Right cardiac atrium (tissue), 5 donors: ENCODE data around the gene FLVCR2. TPM values are rescaled to one million over a fixed set of nuclear protein-coding genes. Genes with fewer than 3 reads are reported as not detected.

Experiments used
- ATAC-seq, 2 donors: fragments of 200-7000 bp; cut with Tn5 transposase; one replicate each; pipeline versions ENCODE4 v1.8.0 to v1.9.1; 2020; ENCODE audit warnings: moderate library complexity in 2 of 2, mild to moderate bottlenecking in 1 of 2
- DNase-seq, 3 donors: peaks; one replicate each; pipeline ENCODE4 v3.0.0-alpha.2; 2020
- H3K27ac ChIP-seq: one replicate; pipeline ENCODE4 v1.5.1; 2013; ENCODE audit warnings: mild to moderate bottlenecking, low read length, control low read depth, moderate library complexity
- H3K27me3 ChIP-seq: one replicate; pipeline ENCODE4 v1.6.1; 2013; ENCODE audit not compliant: control insufficient read depth, insufficient read depth
- H3K4me1 ChIP-seq: one replicate; pipeline ENCODE4 v1.6.1; 2013; ENCODE audit warnings: low read length; ENCODE audit not compliant: control insufficient read depth, insufficient read depth
- H3K4me3 ChIP-seq: one replicate; pipeline ENCODE4 v1.5.1; 2013; ENCODE audit warnings: low read length, control low read depth
- H3K9me3 ChIP-seq: one replicate; pipeline ENCODE4 v1.6.1; 2013; ENCODE audit warnings: low read length; ENCODE audit not compliant: control insufficient read depth
- WGBS: extraction: QIAGEN DNeasy Blood & Tissue Kit; methylation state at CpG from one replicate; pipeline ENCODE4 v1.1.7; 2013; 5-methylcytosine and 5-hydroxymethylcytosine counted together
- intact Hi-C, 4 donors: fragments of 100-400 bp; cut with DNase I; formaldehyde crosslinking; loops; one replicate each; pipeline versions ENCODE4 v1.11.0 to v1.14.0; 2022 to 2023
- long read RNA-seq, 4 donors: library from polyadenylated mRNA; unstranded; transcript quantifications; one replicate each; pipeline ENCODE4 v2.0.0, GENCODE V29; 2020 to 2021
- polyA plus RNA-seq: library from polyadenylated mRNA; stranded (reverse); fragments of 200-250 nt; gene quantifications from one replicate; pipeline ENCODE4 v1.2.3, GENCODE V29; 2013
- total RNA-seq, 4 donors: library from RNA; stranded (reverse); fragmentation: NEBNext Ultra II Directional; extraction: Animal tissue kit (Norgen Biotek cat#: 25700); gene quantifications; one replicate each; pipeline ENCODE4 v1.2.1, GENCODE V29; 2021
- donor health status: healthy with polysubstance abuse.
- donor health status: DM: no; HTN: yes; CAD: no.
- donor health status: DM: no; HTN: no; CAD: no.
- donor health status: DM: no; HTN: yes; CAD: no; lungs with severe emphysema.
- donor health status: DM: yes; HTN: yes; CAD: no.

FLVCR2 gene, protein sequence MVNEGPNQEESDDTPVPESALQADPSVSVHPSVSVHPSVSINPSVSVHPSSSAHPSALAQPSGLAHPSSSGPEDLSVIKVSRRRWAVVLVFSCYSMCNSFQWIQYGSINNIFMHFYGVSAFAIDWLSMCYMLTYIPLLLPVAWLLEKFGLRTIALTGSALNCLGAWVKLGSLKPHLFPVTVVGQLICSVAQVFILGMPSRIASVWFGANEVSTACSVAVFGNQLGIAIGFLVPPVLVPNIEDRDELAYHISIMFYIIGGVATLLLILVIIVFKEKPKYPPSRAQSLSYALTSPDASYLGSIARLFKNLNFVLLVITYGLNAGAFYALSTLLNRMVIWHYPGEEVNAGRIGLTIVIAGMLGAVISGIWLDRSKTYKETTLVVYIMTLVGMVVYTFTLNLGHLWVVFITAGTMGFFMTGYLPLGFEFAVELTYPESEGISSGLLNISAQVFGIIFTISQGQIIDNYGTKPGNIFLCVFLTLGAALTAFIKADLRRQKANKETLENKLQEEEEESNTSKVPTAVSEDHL
- 1 to 10 TPM; 4.1 to 8.1 (median 6.3) TPM for total RNA-seq
- 1.3 TPM for polyA plus RNA-seq
- long read RNA-seq, donor 1, partial matches to known transcripts: 0 of 6 reads
- long read RNA-seq, donor 1, other reads (novel, unspliced or antisense): 2 of 6 reads
- long read RNA-seq, donor 2, partial matches to known transcripts: 1 of 3 reads
- long read RNA-seq, donor 2, other reads (novel, unspliced or antisense): 0 of 3 reads
- long read RNA-seq, donor 3, partial matches to known transcripts: 3 of 12 reads
- long read RNA-seq, donor 3, other reads (novel, unspliced or antisense): 5 of 12 reads
- long read RNA-seq, donor 4, partial matches to known transcripts: 0 of 2 reads
- long read RNA-seq, donor 4, other reads (novel, unspliced or antisense): 1 of 2 reads

DNA sequence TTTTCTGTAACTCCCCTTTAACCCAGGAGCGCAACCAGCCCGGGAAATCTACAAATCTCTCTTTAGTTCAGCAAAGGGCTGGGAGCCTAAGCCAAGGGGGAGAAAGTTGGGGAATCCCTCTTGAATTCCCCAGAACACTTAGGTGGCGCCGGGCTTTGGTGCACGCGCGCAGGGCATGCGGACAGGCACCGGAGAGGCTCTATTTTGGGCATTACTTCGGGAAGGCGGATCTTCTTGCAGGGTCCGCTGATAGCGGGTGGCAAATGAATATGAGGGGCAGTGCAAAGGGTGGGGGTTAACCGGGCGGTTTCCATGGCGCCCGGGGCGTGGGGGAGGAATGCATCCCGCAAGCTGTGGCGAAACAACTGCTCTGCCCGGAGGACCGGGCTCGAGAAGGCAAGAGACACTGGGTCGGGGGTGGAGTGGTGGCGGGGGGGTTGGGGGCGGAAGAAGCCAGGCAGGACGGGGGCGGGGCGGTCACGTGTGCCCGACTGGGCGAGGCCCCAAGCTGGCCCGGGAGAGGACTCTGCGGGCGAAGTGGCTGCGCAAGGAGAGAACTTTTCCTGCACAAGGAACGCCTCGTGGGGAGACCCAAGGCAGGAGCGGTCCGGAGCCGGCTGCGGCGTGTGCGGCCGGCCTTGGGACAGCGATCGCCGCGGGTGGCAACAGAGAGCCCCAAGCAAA is at the start of gene FLVCR2:
Gene FLVCR2 (plus strand): TSS at position 519 of the 684 bp plus-strand sequence. CDS start 353 bp downstream, outside the sequence.
- Histone ChIP-seq H3K4me3 (peak within 1 kb of the TSS; percentile 53), H3K27ac (peak within 1 kb of the TSS; percentile 82), H3K4me1 (peaks cover 5% of the 10 kb centered on the region), H3K9me3 (no peaks in the 10 kb centered on the region), H3K27me3 (no peaks in the 10 kb centered on the region)
- DNase-seq (peak; percentile 87 to 95 (median 94)), ATAC-seq (peak; percentile 90 to 91)
- intact Hi-C loops: loop anchor here in 3 of 4 donors (2.0 kb wide), 2 partner anchors 73 to 77 kb away; no protein-coding TSS in a partner anchor
- WGBS: under 1% methylated on average over 49 of the region's 49 CpGs

DNA sequence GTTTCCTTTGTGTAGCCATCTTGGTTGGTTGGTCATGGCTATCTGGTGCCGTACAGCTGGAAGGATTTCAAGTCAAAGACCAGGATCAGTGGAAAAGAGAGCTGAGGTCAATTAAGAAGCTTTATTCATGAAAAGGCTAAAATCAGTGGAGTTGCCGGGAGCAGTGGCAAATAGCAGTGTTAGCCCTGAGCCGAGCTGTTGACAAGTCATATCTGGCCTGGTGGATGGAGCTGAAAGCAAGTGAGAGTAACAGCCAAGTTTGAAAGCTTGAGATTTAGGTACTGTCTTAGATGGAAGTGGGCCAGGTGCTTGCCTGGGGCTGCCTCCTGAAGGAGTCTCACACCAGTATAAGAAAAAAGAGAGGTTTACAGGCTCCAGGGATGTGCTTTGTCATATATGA is 47.2 kb upstream of the FLVCR2 start:
- intact Hi-C loops: no loop called here

DNA sequence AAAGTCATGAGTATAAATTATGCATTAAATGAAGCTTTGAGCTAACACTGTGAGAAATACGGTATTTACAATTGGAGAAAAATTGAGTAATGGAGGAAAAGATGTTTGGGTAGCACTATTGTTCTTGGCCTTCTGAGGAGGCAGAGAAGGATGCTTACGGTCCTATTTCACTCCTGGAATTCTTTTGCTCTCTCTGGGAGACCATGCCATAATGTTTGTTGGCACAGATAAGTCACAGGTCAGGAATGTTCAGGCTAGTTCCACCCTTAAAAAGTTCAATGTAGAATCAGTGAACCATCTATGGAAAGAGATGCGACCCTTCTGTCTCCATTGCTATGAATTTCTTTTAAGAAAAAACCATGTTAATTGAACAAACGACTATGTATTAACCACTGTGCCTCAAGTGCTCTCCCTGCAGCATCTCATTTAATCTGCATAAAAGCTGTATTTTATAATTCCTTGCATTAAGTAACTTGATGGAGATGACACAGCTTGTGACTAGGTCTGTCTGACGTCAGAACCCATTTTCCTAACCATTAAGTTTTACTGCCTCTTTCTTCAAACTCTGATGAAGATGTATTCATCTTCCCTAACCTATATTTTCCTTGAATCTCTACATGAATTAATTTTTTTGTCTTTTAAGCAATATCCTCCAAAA is 46.6 kb upstream of the FLVCR2 start:
- H3K27me3 ChIP-seq: no peaks in the 10 kb centered on the region
- H3K27ac ChIP-seq: no peak overlapping the region
- intact Hi-C loops: no loop called here
- no peaks in the 10 kb centered on the region for H3K9me3 ChIP-seq
- peaks cover 1% of the 10 kb centered on the region for H3K4me1 ChIP-seq
- ATAC-seq: no peak
- DNase-seq: no peak
- H3K4me3 ChIP-seq: no peak overlapping the region
- 54% methylated on average over 5 of the region's 5 CpGs for WGBS

More for the DNA sequence above, 47.2 kb upstream of the FLVCR2 start:
- 46% methylated on average over 3 of the region's 3 CpGs for WGBS
- Histone ChIP-seq H3K9me3 (no peaks in the 10 kb centered on the region), H3K4me1 (peaks cover 1% of the 10 kb centered on the region), H3K27ac (no peak overlapping the region), H3K4me3 (no peak overlapping the region), H3K27me3 (no peaks in the 10 kb centered on the region)
- DNase-seq (no peak), ATAC-seq (peak in 1 of 2 donors; percentile 46)

DNA sequence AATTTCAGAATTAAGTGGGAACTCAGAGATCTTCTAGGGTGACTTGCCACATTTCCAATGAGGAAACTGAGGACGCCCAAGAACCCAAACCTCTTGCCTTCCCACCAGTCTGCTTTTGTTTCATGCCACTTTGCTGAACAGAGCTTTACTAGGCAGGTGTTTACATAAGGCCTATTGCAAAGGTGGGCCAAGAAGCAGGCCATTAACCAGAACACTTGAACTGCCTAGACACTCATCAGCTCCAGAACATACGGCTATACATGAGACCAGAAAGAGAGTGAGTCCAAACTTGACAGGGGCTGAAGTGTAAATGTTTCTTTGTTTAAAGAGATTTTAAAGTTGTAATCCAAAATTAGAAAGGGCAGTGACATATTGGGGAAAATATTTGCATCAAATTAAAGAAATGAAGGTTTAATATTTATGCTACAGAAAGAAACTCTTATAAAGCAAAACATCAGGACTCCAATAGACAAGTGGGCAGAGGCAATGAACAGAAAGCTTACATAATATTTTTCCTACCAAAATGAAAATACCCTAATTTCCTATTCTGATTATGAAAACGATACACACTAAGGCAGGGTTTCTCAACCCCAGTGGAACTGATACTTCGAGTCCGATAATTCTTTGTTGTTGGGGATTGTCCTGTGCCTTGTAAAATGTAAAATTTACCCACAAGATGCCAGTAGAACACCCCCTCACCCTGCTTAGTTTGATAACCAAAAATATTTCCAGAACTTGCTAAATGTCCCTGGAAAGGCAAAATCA is 44.4 kb upstream of the FLVCR2 start:
- Histone ChIP-seq H3K4me1 (peaks cover 1% of the 10 kb centered on the region), H3K4me3 (no peak overlapping the region), H3K27ac (no peak overlapping the region), H3K27me3 (no peaks in the 10 kb centered on the region), H3K9me3 (no peaks in the 10 kb centered on the region)
- intact Hi-C loops: no loop called here
- ATAC-seq (no peak), DNase-seq (no peak)
- WGBS: 71% methylated on average over 5 of the region's 5 CpGs

DNA sequence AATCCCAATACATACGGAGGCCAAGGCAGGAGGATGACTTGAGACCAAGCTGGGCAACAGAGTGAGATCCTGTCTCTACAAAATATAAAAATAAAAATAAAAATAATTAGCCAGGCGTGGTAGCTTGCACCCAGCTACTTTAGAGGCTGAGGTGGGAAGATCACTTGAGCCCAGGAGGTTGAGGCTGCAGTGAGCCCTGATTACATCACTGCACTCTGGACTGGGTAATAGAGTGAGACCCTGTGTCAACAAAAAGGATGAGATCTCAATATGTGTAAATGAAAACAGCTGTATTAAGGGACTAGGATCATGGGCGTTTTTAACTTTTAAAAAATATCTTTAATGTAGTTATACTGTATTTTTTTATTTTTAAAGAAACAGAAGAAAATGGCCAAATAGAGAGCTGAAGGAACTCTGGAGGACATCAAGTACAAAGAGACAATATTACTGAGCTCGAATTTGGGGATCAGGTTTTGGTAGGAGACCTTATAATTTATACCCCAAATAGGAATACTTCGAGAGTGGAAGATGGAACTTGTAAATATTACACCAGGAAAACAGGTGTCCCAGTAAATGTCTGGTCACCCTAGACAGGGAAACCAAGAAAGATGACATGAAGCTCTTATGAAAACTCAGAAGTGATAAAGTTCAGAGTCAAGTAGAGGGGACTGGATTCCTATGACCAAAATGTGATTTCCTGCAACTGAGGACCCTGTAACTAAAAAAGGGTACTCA is 43.1 kb upstream of the FLVCR2 start:
- Histone ChIP-seq H3K27me3 (no peaks in the 10 kb centered on the region), H3K9me3 (no peaks in the 10 kb centered on the region), H3K27ac (no peak overlapping the region), H3K4me3 (no peak overlapping the region), H3K4me1 (peaks cover 1% of the 10 kb centered on the region)
- ATAC-seq (no peak), DNase-seq (no peak)
- intact Hi-C loops: no loop called here
- WGBS: 83% methylated on average over 5 of the region's 5 CpGs

DNA sequence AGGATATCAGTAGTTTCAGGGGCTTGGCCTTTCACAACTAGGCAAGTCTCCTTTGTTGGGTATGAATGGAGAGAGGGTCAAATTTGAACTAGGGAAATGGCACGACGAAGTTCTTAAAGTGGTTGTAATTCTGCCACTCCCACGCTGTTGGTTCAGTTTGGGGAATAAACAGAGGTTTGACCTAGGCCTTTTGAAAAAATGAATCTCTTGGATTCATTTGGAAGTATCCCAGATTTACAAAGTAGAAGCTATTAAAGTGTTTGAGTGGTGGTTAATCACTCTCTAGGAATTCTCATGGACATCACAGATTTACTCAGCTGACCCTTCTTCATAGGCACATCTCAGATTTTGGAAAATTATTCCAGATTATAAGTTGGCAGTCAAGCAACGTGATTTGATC is 41.3 kb upstream of the FLVCR2 start:
- H3K27me3 ChIP-seq: no peaks in the 10 kb centered on the region
- peaks cover 1% of the 10 kb centered on the region for H3K4me1 ChIP-seq
- no peak overlapping the region for H3K4me3 ChIP-seq
- ATAC-seq (no peak), DNase-seq (no peak)
- intact Hi-C loops: no loop called here
- peak overlapping the region; percentile 29 for H3K27ac ChIP-seq
- 87% methylated on average over 4 of the region's 4 CpGs for WGBS
- H3K9me3 ChIP-seq: no peaks in the 10 kb centered on the region

DNA sequence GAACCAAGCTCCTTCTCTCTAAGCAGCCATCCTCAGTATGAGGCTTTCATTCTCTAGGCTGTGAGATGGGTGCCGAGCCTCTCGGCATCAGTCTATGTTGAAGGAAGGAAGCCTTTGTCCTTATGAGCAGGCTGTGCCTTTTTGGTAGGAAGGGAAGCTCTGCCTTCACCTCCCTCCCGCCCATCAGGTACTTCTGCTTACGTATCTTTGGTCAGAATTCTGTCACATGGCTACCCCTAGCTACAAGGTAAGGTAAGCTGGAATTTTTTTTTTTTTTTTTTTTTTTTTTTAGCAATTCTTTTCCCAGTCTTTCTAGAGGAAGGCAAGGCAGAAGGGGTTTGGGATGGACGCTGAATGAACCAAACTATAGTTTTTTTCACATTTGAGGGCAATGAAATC is 39.3 kb upstream of the FLVCR2 start:
- DNase-seq (no peak), ATAC-seq (no peak)
- intact Hi-C loops: no loop called here
- H3K9me3 ChIP-seq: no peaks in the 10 kb centered on the region
- H3K27ac ChIP-seq: no peak overlapping the region
- peaks cover 8% of the 10 kb centered on the region for H3K4me1 ChIP-seq
- 90% methylated on average over 5 of the region's 5 CpGs for WGBS
- H3K4me3 ChIP-seq: no peak overlapping the region
- H3K27me3 ChIP-seq: no peaks in the 10 kb centered on the region

DNA sequence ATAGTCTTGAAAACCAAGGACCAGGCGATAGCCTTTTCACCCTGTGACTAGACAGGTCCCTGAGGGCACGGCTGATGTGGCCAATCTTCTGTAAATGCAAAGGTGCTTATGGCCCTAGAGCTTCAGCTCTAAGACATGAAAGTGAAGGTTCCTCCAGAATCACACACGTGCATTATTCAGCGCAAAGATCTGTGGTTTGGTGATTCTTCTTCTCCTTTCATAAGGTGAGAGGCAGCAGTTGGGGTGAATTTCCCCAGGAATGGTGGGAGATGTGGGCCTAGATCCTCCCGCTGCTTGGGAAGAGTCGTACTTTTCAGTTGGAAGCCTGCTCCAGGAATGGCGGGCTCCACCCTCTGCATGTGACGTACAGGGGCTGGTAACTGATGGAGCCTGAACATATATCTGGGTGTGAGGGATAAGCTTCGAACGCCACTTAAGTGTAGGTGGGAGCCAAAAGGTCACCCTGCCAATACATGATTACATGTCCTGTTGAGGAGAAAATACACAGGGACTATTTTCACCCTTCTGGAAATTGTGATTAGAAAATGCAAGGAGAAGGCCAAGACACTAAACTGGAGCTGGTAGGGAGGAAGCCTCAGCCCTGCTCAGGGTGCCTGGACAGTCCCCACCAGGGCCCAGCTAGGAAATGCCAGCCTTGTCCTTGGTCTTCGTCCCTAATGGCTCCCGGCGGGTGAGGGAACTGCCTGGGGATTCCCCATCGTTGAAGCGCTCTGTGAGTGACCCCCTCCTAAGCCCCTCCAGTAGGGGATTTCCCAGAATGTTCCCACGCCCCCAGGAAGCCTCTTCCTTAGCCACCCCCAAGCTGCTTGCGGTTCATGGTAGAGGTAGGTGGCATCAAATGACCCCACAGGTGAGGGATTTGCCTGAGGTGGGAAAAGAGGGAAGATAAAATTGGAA is 38.6 kb upstream of the FLVCR2 start:
- Histone ChIP-seq H3K4me1 (peaks cover 8% of the 10 kb centered on the region), H3K27ac (no peak overlapping the region), H3K4me3 (no peak overlapping the region), H3K9me3 (no peaks in the 10 kb centered on the region), H3K27me3 (no peaks in the 10 kb centered on the region)
- intact Hi-C loops: no loop called here
- 77% methylated on average over 17 of the region's 17 CpGs for WGBS
- DNase-seq: no peak
- ATAC-seq: no peak

DNA sequence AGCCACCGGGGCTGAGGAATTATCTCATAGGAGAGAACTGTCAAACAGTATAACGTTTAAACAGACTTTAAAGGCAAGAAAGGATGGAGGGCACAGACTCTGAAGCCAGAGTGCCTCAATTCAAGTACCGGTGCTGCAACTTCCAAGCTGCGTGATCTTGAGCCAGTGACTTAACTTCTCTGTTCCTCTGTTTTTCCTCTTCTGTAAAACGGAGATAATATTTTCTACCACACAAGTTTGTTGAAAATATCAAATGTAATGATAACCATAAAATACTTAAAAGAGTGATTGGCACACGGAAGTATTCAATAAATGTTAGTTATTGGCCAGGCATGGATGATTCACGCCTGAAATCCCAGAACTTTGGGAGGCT is 38.0 kb upstream of the FLVCR2 start:
- peaks cover 6% of the 10 kb centered on the region for H3K4me1 ChIP-seq
- WGBS: 73% methylated on average over 7 of the region's 7 CpGs
- intact Hi-C loops: no loop called here
- DNase-seq (no peak), ATAC-seq (no peak)
- H3K4me3 ChIP-seq: no peak overlapping the region
- H3K9me3 ChIP-seq: no peaks in the 10 kb centered on the region
- H3K27ac ChIP-seq: no peak overlapping the region
- H3K27me3 ChIP-seq: no peaks in the 10 kb centered on the region
